ENCODE measurements around the gene MEI4.

- no peak for TF ChIP-seq CTCF (conservative IDR thresholded peaks at IDR 0.05)
- no peak for TF ChIP-seq ZFX (IDR thresholded peaks at IDR 0.05)
Observed at GRCh38 chr6:77686931-77687330, 34.1 kb downstream of the MEI4 start.

Measured in C4-2B (cell line).